ENCODE data around the gene PDE4B.
"Not testable (repeated sequence)": the region's sequence is repeated elsewhere in the genome, so short reads cannot be mapped to it uniquely, and the experiment has no call there.

The PDE4B gene

DNA sequence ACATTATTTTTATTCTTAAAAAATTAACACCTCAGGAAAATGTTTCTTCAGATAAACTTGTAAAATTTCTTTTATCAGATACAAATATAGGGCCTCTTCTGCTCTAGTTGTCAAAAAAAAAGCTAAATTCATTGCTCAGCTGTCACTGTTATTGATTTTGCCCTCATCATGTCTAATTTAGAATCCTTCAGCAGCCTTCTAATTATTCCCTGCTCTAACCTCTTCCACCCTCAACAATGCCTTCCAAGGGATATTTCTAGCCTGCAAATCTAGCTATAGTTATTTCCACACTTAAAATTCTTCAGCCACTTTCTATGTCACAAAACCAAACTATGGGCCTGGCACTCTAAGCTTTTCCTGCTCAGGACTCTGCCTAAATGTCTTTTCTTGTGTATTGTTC is 25.2 kb downstream of the PDE4B start:
- DNase-seq = no peak

DNA sequence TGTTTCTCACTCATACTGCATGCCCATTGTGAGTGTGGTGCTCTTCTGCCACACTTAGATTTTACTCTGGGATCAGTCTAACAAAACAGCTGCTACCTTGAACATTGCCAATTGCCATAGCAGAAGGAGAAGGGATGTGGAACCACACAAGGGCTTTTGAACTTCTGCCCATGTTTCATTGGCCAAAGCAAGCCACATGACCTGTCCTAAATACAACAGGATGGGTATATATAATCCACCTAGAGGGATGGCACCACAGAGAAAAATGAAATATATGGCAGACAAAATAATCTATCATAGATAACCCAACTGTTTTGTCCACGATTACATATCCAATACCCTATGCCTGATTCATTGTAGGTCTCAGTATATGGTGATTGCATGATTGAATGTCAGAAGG is 26.3 kb downstream of the PDE4B start:
- no peak for DNase-seq

DNA sequence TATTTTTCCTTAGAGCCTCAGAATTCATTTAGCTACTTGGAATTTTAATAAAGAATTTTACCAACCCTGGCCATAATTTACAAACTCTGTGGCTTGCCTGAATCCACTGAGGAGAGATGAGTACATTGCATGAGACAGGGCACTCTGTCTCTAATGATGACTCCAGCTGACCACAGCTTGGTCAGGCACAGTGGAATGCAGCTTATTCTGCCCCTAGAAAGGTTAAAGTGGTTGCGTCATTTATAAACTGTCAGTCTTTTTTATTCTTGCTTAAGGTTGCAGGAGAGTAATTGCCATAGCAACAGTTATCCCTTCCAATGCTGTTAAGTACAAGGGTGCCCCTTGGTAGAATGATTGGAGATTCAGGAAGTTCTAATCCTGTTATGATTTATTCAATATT is 28.3 kb downstream of the PDE4B start:
- no peak for DNase-seq

DNA sequence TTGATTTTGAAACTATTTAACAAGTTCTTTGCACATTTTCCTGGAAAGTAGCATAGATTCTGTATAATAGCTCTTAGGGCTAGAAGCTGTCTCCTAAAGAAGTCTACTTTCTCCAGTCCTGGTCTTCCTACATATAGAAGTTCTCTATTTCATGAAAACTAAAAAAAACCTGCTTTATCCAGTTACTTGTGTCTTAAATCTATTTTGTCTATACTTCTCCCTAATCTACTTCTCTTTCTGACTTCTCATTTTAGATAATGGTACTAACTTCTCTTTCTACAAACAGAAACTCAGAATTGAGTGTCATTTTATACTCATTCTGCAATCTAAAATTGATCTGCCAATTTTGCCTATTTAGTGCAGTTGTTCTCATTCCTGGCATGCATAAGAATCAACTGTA is 28.7 kb downstream of the PDE4B start:
- no peak for DNase-seq

DNA sequence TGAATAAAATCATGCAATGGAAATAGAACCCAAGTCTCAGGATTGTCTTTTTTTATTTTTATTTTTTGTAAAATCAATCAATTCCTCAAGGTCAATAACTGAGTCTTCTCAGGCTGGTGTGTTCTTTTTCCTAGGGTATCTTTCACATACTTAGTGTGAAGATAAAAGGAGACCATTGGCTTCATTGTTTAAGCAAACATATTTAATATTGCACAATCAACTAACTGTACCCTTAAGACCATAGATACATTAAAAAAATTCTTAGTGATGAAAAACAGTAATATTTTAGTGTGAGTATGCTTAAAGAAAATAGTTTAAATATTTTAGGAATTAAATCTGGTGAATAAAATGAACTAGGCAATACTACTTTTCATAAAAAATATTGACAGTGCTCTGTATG is 31.4 kb downstream of the PDE4B start:
- DNase-seq = no peak

DNA sequence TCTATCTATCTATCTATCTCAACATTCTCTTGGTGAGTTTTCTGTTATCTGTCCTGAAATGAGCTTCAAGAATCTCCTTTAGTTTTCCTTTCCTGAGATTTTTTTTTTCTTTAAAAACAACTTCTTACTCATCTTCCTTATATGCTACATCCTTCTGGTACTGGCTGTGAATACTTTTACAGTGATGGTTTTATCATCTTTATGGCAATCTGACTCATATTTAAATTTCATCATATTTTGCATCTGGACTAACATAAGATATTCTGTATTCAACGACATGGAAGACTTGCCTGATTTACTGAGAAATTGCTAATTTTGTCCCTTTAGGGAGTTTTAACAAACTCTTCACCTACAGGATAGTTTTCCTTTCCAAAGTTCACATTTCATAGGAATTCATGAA is 33.0 kb downstream of the PDE4B start:
- no peak for DNase-seq

DNA sequence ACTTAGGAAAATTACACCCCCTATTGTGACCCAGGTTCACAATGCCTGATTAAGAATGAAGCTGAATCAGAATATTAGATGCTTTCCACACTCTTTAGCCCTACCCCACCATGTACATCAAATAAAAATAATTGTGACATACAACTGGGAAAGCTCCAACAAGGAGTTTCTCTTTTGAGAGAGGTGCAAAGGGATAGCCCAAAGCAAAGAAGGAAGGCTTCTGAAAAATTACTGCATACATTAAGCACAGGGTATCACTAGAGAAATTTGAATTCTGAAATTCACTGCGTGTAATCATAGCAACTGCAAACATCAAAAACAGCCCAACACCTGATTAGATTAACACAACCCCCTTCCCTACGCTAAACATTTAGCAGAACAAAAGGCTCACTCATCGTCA is 34.1 kb downstream of the PDE4B start:
- DNase-seq = no peak

DNA sequence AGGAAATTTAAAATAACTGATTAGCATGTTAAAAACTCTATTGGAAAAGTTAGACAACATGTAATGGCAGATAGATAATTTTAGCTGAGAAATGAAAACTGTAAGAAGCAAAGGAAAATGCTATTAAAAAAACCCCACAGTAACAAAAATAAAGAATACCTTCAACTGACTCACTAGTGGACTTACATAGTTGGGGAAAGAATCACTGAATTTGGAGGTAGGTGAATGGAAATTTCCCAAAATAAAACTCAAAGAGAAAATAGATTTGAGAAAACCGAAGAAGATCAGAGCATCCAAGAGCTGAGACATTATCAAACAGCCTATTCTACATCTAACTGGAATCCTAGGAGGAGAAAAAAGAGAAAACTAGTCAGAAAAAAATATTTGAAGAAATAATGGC is 34.7 kb downstream of the PDE4B start:
- DNase-seq = no peak

DNA sequence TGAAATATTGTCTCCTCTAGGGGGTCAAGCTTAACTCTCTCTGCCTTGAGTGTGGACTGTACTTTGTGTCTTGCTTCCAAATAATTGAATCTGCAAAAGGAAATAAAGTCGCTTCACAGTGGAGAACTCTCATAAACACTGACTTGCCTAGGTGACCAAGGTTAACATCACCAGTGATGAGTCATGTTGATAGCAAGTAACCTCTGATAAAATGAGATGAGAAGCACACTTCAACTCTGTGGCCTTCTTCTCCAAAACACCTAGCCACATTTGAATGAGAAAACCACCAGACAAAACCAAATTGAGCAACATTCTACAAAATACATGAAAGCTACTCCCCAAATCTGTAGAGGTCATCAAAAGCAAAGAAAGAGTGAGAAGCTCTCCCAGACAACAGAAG is 37.6 kb downstream of the PDE4B start:
- DNase-seq = peak in 1 of 5 experiments; percentile 88

DNA sequence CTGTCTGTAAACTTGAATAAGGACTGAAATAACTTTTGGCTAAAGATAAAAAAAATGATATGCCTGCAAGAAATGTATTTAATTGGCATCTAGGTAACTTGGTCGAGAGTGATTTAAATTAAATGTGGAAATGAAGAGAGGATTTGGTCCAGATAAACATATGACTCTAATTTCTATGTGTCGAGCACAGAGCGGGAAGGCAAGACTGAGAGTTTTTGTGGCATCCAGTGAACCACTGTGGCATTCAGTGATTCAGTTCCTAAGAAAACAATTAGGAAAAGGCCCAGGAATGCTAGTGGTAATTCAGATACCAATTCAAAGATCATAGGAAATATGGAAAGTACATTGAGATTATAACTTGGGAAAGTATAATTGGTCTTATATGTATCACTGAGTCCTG is 39.6 kb downstream of the PDE4B start:
- no peak for DNase-seq

DNA sequence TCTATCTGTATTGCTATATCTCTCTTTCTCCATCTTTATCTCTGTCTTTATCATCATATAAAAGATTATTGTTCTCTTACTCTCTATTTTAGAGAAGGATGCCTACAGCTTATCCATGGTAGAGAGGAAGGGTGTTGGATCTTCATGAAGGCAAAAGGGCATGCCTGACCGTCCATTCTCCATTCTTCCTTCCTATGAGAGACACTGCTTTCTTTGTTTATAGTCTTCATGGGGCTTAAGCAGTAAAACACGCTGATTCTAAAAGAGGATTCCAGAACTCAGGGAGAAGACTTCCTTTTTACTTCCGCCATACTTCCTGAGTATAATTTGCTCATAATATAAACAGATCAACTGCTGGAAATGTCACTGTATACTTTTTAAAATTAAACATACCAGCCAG is 44.0 kb downstream of the PDE4B start:
- DNase-seq = no peak

DNA sequence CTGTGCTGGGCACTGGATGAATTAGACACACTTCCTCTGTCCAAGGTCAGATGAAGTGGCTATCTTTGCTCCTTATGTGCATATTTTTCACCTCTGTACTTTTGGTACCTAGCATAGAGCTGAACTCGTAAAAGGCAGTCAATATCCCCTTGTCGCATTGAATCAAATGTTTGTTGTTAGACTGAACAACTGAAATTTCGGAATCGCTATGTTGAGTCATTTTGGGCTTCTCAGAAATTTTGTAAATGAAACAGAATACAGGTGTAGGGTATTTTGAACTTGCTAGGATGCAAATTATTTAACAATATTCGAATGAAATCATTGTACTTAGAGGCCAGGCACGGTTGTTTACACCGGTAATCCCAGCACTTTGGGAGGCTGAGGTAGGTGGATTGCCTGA is 48.0 kb downstream of the PDE4B start:
- DNase-seq = no peak

DNA sequence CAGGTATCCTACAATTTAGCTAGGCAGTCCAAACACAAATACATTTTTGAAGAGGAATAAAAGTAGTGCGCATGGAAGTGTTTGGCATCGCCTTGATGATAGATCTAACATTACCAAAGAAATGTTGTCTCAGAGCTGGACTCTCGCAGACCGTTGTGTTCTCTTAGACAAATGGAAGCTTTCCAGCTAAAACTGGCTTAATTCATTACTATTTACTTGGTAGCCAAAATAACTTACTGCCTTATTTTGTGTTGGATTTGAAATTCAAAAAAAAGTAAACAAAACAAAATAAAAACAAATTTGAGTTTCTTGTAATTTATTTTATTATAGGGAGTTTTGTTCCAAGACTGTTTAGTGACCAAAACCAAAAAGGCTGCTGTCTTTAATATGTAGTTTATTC is 51.6 kb downstream of the PDE4B start:
- DNase-seq = no peak

DNA sequence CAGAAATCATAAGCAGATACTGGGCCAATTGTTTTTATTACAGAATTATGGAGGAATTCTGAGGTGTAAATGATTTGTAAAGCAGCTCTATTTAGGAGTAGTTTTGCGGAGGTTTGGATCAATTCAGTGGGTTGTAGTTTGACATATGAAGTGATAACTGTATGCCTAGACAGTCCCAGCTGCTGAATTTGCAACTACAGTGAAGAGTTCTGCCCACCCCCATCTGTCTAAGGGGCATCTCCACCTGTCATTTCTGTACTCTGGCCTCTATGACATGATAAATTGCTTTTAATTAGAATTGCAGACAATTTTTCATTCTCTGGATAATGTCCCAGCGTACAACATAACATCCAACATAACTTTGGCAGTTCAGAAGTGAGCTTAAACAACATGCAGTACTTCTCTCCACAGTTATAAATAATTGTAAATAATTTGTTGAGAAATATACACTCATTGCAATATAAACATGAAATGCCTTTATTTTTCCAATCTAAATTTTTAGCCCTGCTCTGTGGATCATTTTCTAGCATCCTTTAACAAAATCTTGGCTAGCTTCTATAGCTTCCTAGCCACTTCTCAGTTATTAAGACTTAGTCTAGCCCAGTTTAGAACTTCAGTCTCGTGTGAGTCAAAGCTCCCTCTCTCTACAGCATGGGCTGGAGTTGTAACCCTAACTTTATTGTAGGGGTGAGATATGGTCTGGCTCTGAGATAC is 52.3 kb downstream of the PDE4B start:
- DNase-seq = no peak

DNA sequence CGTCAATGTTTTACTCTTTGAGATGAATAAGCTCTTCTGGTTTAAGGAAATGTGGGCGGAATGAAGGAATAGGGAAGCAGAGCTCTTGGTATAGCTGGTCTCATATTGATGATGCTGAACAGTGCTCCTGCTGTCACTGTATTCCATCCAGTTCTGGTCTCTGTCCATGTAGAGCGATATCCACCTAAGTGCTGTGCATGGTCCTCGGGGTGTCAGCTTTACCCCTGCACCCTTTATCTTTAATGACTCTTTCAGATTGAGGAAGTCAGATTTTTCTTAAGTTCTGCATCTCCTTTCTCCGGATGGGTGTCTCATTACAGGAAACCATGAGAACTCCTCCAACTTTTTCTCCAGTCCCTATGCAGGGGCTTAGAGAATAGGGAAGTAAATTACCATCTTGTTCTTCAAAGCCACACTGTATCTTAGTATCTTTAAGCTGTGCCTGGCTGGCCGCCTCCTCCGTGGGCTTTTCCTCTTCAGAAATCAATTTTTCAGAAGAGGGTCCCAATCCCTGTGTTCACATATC is 52.9 kb downstream of the PDE4B start:
- no peak for DNase-seq

DNA sequence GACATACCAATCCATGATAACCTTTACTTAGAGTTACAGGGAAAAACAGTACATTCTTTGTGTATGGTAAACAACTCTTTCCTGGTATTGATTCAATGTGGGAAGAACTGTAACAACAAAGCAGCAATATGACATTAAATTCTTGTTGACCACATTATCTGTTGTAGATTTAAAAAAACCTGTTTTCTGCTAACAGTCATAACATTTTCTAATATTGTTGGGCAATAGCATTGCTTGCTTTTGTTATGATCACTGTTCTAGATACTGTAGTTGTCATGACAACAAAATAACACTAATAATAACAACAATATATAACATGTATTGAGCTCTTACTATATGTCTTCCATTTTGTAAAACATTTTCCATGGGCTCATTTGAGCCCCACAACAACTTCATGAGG is 54.2 kb downstream of the PDE4B start:
- DNase-seq = no peak

DNA sequence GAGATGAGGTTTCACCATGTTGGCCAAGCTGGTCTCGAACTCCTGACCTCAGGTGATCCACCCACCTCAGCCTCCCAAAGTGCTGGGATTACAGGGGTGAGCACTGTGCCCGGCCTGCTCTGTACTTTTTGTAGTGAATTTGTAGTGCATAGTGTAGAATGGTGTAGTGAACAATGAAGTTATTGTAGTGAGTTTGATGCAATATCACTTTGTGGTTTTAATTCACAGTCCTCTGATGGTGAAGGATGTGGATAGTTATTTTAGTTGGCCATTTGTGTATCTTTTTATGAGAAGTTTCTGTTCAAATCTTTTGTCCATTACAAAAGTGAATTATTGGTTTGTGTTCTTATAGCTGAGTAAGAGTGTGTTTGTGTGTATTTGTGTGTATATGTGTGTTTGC is 57.6 kb downstream of the PDE4B start:
- DNase-seq = no peak

DNA sequence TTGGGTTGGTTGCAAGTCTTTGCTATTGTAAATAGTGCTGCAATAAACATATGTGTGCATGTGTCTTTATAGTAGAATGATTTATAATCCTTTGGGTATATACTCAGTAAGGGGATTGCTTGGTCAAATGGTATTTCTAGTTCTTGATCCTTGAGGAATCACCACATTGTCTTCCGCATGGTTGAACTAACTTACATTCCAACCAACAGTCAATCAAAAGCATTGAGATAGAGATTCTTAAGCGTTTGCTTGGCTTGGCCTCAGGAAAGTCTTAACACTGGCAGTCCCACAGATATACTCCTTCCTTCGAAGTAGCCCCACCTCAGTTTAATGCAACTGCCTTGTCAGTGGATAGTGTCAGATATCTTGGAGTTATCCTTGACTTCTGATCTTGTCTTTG is 63.9 kb downstream of the PDE4B start:
- DNase-seq = not testable (repeated sequence)

DNA sequence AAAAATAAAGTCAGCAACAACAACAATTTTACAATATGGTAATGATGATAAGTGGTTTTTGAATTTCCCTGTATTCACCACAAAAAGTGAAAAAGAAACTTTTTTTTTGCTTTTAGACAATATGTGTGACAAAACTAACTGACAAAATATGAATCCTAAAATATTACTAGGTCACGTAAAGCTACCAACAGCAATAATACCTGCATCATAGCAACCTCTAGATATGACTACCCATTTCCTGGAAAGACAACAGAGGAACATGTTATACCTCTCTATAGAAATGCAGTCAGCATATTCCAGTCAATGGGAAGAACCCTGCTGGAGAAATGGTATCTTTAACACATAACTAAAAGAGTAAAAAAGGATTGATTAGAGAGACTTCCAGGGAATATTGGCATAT is 73.7 kb downstream of the PDE4B start:
- peak in 1 of 5 experiments; percentile 84 for DNase-seq

DNA sequence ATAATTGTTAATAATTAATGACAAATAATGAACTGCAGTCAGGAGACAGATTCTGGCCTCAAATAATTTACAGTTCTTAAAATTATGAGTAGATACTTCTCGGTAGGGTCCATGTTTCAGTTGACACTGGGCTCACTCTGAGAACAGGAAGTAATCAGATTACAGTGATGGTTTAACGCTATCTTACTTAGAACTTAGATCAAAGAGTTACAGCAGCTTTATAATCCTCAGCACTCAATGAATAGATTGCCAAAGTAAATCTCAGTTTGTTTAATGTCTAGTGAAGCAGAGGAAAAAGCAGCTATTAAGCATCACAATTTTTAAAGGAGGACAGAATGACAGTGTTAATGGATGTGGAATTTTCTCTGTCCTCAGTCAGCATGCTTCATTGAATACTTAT is 79.6 kb downstream of the PDE4B start:
- peak in 1 of 5 experiments; percentile 62 for DNase-seq

DNA sequence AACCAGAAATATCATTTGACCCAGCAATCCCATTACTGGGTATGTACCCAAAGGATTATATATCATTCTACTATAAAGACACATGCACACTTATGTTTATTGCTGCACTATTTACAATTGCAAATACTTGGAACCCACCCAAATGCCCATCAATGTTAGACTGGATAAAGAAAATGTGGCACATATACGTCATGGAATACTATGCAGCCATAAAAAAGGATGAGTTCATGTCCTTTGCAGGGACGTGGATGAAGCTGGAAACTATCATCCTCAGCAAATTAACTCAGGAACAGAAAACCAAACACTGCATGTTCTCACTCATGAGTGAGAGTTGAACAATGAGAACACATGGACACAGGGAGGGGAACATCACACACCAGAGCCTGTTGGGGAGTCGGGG is 85.6 kb downstream of the PDE4B start:
- not testable (repeated sequence) for DNase-seq

DNA sequence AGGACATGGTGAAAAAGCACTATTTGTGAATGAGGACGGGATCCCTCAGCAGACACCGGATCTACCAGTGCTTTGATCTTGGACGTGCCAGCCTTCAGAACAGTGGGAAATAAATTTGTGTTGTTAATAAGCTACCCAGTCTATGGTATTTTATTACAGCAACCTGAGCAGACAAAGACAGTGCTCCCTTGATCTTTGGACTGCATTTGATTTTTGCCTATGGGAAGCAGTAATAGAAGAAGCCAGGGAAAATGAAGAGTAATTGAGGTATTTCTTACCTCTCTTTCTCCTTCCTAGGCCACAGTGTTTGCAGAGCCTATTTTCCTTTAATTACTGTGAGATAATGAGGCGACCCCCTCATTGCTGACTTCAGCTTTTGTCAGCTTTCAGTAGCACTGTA is 87.9 kb downstream of the PDE4B start:
- no peak for DNase-seq

DNA sequence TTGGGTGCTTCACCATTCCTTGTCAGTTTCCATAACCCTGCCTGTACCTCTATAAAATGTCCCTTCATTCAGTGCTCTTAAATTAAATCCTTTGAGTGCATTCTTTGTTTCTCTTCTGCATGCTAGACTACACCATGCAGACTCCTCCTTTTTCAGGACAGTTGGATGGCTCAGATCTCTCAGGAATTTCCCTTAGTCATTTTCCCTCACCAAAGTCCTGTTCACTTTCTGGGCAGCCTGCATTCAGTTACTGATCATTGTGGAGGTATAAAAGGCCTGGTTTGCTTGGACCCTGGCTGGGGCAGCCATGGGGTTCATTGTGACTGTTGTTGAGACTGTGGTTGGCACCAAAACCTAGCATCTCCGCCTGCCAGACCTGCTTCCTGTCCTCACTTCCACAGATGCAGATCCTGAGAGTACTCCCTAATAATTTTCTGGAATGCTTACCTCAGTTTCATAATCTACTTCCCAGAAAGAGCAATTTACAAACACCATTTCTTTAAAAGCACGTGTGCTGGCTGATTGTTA is 88.4 kb downstream of the PDE4B start:
- no peak for DNase-seq

DNA sequence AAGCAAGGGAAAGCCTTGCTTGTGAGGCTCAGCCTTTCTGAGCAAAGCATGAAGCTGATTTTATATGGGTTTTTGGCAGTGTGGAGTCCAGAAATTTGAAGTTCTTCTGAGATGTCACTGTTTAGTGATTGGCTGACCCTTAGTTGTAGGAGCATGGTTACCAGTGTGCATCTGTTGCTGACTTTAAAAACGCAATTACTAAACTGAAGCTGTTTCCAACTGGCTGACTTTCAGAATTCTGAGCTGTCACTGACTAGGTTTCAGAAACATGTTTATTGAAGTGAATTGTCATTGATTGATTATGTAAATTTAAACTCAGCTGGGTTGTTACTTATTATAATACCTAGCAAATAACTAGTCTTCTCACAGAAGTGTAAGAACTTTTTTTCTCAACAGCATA is 89.4 kb downstream of the PDE4B start:
- DNase-seq = no peak

DNA sequence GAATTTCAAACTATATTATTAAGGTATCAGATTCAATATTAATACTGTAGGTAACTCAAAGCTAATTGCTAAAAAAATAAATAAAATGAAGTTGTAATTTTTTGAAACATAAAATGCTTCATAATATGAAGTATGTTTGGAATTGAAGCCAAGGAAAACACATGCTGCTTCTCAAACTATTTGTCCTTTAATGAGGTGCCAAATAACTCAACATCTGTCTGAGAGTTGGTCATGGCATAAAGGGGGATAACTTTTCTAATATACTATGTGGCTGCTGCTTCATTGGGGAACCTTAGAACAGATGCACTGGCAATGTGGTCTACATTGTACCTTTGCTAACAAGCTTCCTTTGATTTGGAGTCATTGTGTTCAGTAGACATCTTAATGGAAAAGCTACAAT is 96.7 kb downstream of the PDE4B start:
- DNase-seq = no peak

All from T-helper 2 cell (primary cell).